Stomach (tissue), 9 donors: ENCODE measurements around the gene TSFM. TPM values are rescaled to one million over a fixed set of nuclear protein-coding genes. Genes with fewer than 3 reads are reported as not detected.

Experiments used
- DNase-seq, 2 donors: peaks; one replicate each; pipeline versions ENCODE4 v3.0.0 to v3.0.0-alpha.2; 2013 to 2019
- H3K27ac ChIP-seq, 5 donors: fragments of 200-600 bp in 4 of 5; sonication (generic) in 4 of 5; one replicate each; pipeline ENCODE4 v1.5.1; 2013 to 2019; ENCODE audit warnings: mild to moderate bottlenecking in 1 of 5, moderate library complexity in 1 of 5
- H3K27me3 ChIP-seq, 3 donors: fragments of 200-600 bp; sonication (generic); one replicate each; pipeline ENCODE4 v1.5.1; 2017 to 2019; ENCODE audit warnings: mixed run types in 1 of 3
- H3K36me3 ChIP-seq, 4 donors: fragments of 200-600 bp; sonication (generic); 1 replicate in 3 of 4; 2 replicates in 1 of 4; pipeline ENCODE4 v1.5.1; 2016 to 2019
- H3K4me1 ChIP-seq, 4 donors: fragments of 200-600 bp; sonication (generic); one replicate each; pipeline ENCODE4 v1.5.1; 2016 to 2019
- H3K4me3 ChIP-seq, 4 donors: fragments of 200-600 bp; sonication (generic) in 3 of 4; one replicate each; pipeline ENCODE4 v1.5.1; 2016 to 2019; ENCODE audit warnings: mild to moderate bottlenecking in 1 of 4
- H3K9me3 ChIP-seq, 4 donors: fragments of 200-600 bp; sonication (generic); one replicate each; pipeline ENCODE4 v1.5.1; 2016 to 2019
- CTCF ChIP-seq, 7 experiments: fragments of 450-650 bp in 4 of 7; fragments of 200-600 bp in 3 of 7; sonication (generic) in 3 of 7; IDR thresholded peaks; one replicate each; pipeline ENCODE4 v1.5.1; 2016 to 2019; ENCODE audit warnings: antibody characterized with exemption in 7 of 7, control low read depth in 2 of 7, mild to moderate bottlenecking in 1 of 7
- EP300 ChIP-seq: sonication (generic); formaldehyde crosslinking; IDR thresholded peaks from one replicate; pipeline ENCODE4 v1.6.1; 2017; ENCODE audit warnings: antibody characterized with exemption
- POLR2A ChIP-seq, 4 donors: fragments of 450-650 bp; IDR thresholded peaks; one replicate each; pipeline ENCODE4 v1.6.1; 2016; ENCODE audit warnings: antibody characterized with exemption in 4 of 4, control low read depth in 2 of 4, mild to moderate bottlenecking in 1 of 4, moderate library complexity in 1 of 4
- POLR2AphosphoS5 ChIP-seq, 3 donors: sonication (generic); formaldehyde crosslinking; IDR thresholded peaks; one replicate each; pipeline ENCODE4 v1.6.1; 2016; ENCODE audit warnings: antibody characterized with exemption in 3 of 3
- WGBS, 5 donors: extraction: QIAGEN DNeasy Blood & Tissue Kit in 3 of 5; methylation state at CpG; one replicate each; pipeline versions ENCODE4 v1.1.5 to v1.1.7; 2013 to 2018; 5-methylcytosine and 5-hydroxymethylcytosine counted together
- intact Hi-C: fragments of 100-400 bp; cut with DNase I; formaldehyde crosslinking; loops from one replicate; pipeline ENCODE4 v1.15.1; 2023; ENCODE audit warnings: low total_unique reads
- polyA plus RNA-seq, 3 donors: library from polyadenylated mRNA; stranded (reverse); fragments of 200-250 nt; gene quantifications; one replicate each; pipeline ENCODE4 v1.2.3, GENCODE V29; 2013
- total RNA-seq, 5 donors: library from RNA; depleted of rRNA; stranded (reverse); fragments of >200 nt; gene quantifications; one replicate each; pipeline versions ENCODE4 v1.1.0 to v1.2.3, GENCODE V29; 2014 to 2016
- donor health status: healthy with polysubstance abuse.
- donor health status: Bipolar disorder and iron deficiency.
- donor health status: healthy.

The TSFM gene
- total and polyA plus RNA-seq, 8 donors, result 2.3 to 39.3 (median 13.5) TPM

- WGBS, 5 donors, result 85 to 92% (median 90%) methylated on average over 15 to 18 of the region's 18 CpGs
- Histone ChIP-seq H3K27ac (peak overlapping the region in 2 of 5 donors; percentile 29 to 36), H3K4me3 (no peak overlapping the region), H3K27me3 (no peaks in the 10 kb centered on the region), H3K4me1 (peaks cover 0 to 46% (median 27%) of the 10 kb centered on the region in 4 donors), H3K9me3 (no peaks in the 10 kb centered on the region), H3K36me3 (peaks cover 86 to 99% (median 98%) of the 10 kb centered on the region in 4 donors)
- no peak for DNase-seq
- TF ChIP-seq EP300 (no peak), POLR2A (IDR thresholded peaks at IDR 0.05) (no peak), CTCF (IDR thresholded peaks at IDR 0.05) (no peak)
- intact Hi-C loops, result no loop called here
Measured at GRCh38 chr12:57823908-57824640, 41.5 kb downstream of the TSFM start.

GRCh38 chr12:57825451-57825850 lies 42.9 kb downstream of the TSFM start:
- intact Hi-C loops, result no loop called here
- no peaks in the 10 kb centered on the region for H3K27me3 ChIP-seq
- no peak for DNase-seq
- H3K36me3 ChIP-seq, result peaks cover 86 to 93% (median 91%) of the 10 kb centered on the region in 4 donors
- no peaks in the 10 kb centered on the region for H3K9me3 ChIP-seq
- H3K4me1 ChIP-seq, result peaks cover 9 to 51% (median 35%) of the 10 kb centered on the region in 4 donors
- H3K4me3 ChIP-seq, result no peak overlapping the region
- 84 to 100% (median 88%) methylated on average over 2 of the region's 2 CpGs for WGBS, 5 donors
- no peak overlapping the region for H3K27ac ChIP-seq
- TF ChIP-seq CTCF (IDR thresholded peaks at IDR 0.05) (no peak), POLR2AphosphoS5 (IDR thresholded peaks at IDR 0.05) (no peak), POLR2A (IDR thresholded peaks at IDR 0.05) (no peak), EP300 (no peak)

GRCh38 chr12:57826400-57826799 lies 43.8 kb downstream of the TSFM start:
- Histone ChIP-seq H3K36me3 (peaks cover 79 to 83% (median 82%) of the 10 kb centered on the region in 4 donors), H3K9me3 (no peaks in the 10 kb centered on the region), H3K4me3 (no peak overlapping the region), H3K27me3 (no peaks in the 10 kb centered on the region), H3K27ac (peak overlapping the region in 2 of 5 donors; percentile 4 to 15), H3K4me1 (peaks cover 18 to 57% (median 39%) of the 10 kb centered on the region in 4 donors)
- 83 to 95% (median 90%) methylated on average over 2 of the region's 2 CpGs for WGBS, 5 donors
- intact Hi-C loops, result no loop called here
- no peak for DNase-seq
- TF ChIP-seq POLR2AphosphoS5 (IDR thresholded peaks at IDR 0.05) (no peak), EP300 (no peak), CTCF (IDR thresholded peaks at IDR 0.05) (no peak), POLR2A (IDR thresholded peaks at IDR 0.05) (no peak)

- DNase-seq, result no peak
- H3K4me3 ChIP-seq, result no peak overlapping the region
- H3K4me1 ChIP-seq, result peaks cover 24 to 63% (median 43%) of the 10 kb centered on the region in 4 donors
- H3K9me3 ChIP-seq, result no peaks in the 10 kb centered on the region
- peak overlapping the region in 2 of 5 donors; percentile 4 to 15 for H3K27ac ChIP-seq
- intact Hi-C loops, result no loop called here
- WGBS, 5 donors, result 69 to 92% (median 78%) methylated on average over 1 of the region's 1 CpG
- no peaks in the 10 kb centered on the region for H3K27me3 ChIP-seq
- TF ChIP-seq POLR2A (IDR thresholded peaks at IDR 0.05) (no peak), POLR2AphosphoS5 (IDR thresholded peaks at IDR 0.05) (no peak), CTCF (IDR thresholded peaks at IDR 0.05) (no peak), EP300 (no peak)
- peaks cover 74 to 78% (median 76%) of the 10 kb centered on the region in 4 donors for H3K36me3 ChIP-seq
Measured at GRCh38 chr12:57826966-57827365, 44.4 kb downstream of the TSFM start.
